Thyroid gland (tissue), 4 donors: Measurements from ENCODE around the gene MACROD1.

Experiments used
- CTCF ChIP-seq, 6 experiments: fragments of 200-600 bp in 3 of 6; fragments of 450-650 bp in 3 of 6; sonication (generic) in 3 of 6; IDR thresholded peaks; one replicate each; pipeline ENCODE4 v1.5.1; 2016 to 2019; ENCODE audit warnings: antibody characterized with exemption in 6 of 6, mild to moderate bottlenecking in 2 of 6, inconsistent platforms in 1 of 6, moderate library complexity in 1 of 6
- POLR2A ChIP-seq, 2 donors: fragments of 450-650 bp; IDR thresholded peaks; one replicate each; pipeline ENCODE4 v1.6.1; 2017; ENCODE audit warnings: antibody characterized with exemption in 2 of 2, mild to moderate bottlenecking in 2 of 2, moderate library complexity in 1 of 2

- TF ChIP-seq CTCF (IDR thresholded peaks at IDR 0.05) (no peak), POLR2A (IDR thresholded peaks at IDR 0.05) (no peak)
These were observed 40.2 kb downstream of the MACROD1 start for GRCh38 chr11:64125676-64126075.
